PC-9 (cell line): Measurements from ENCODE around the gene CTNNA3. TPM values are rescaled to one million over a fixed set of nuclear protein-coding genes. Genes with fewer than 3 reads are reported as not detected.

ENCODE experiments used
- BruUV-seq: library from RNA; stranded (reverse); fragments of 400-500 nt; replicated peaks from 2 replicates; lab custom pipeline; 2021; lab: Mats Ljungman, UMichigan
- CTCF ChIA-PET: fragments of 300-600 bp; sonication (Branson Sonifier 250); formaldehyde crosslinking; loops from one replicate; lab custom pipeline; 2022; ENCODE audit warnings: antibody characterized with exemption; lab: Charles Lee
- POLR2A ChIA-PET: fragments of 300-600 bp; sonication (Branson Sonifier 250); formaldehyde crosslinking; loops from one replicate; lab custom pipeline; 2022; ENCODE audit warnings: antibody characterized with exemption; ENCODE audit not compliant: unreplicated experiment; lab: Charles Lee
- DNase-seq, 2 experiments: peaks; one replicate each; pipeline versions ENCODE4 v3.0.0 to v3.0.0-alpha.2; 2015 to 2022; ENCODE audit warnings: mixed read lengths in 1 of 2
- H2AFZ ChIP-seq: fragments of 200-600 bp; sonication (generic); 2 replicates; pipeline ENCODE4 v1.8.1; 2017; ENCODE audit warnings: antibody characterized with exemption
- H3F3A ChIP-seq: fragments of 200-600 bp; sonication (generic); 2 replicates; pipeline ENCODE4 v1.8.1; 2017; ENCODE audit warnings: antibody characterized with exemption, mild to moderate bottlenecking, low read depth; ENCODE audit not compliant: insufficient read depth
- H3K27ac ChIP-seq: fragments of 200-600 bp; sonication (generic); 2 replicates; pipeline ENCODE4 v1.6.1; 2016; ENCODE audit warnings: mixed run types
- H3K27me3 ChIP-seq: fragments of 200-600 bp; sonication (generic); 2 replicates; pipeline ENCODE4 v1.6.1; 2016; ENCODE audit warnings: low read depth, mixed run types; ENCODE audit not compliant: insufficient read depth
- H3K36me3 ChIP-seq: fragments of 200-600 bp; sonication (generic); 2 replicates; pipeline ENCODE4 v1.6.1; 2016; ENCODE audit warnings: low read depth, mixed run types
- H3K4me1 ChIP-seq: fragments of 200-600 bp; sonication (generic); replicated peaks from 2 replicates; pipeline ENCODE4 v1.6.1; 2016; ENCODE audit warnings: mixed run types; ENCODE audit not compliant: insufficient read depth
- H3K4me2 ChIP-seq: fragments of 200-600 bp; sonication (generic); 2 replicates; pipeline ENCODE4 v1.6.1; 2017; ENCODE audit warnings: mixed run types
- H3K4me3 ChIP-seq: fragments of 200-600 bp; sonication (generic); 2 replicates; pipeline ENCODE4 v1.6.1; 2016; ENCODE audit warnings: mixed run types
- H3K79me2 ChIP-seq: fragments of 200-600 bp; sonication (generic); 2 replicates; pipeline ENCODE4 v1.6.1; 2017; ENCODE audit warnings: low read depth, mixed run types
- H3K9me2 ChIP-seq: fragments of 200-600 bp; sonication (generic); 2 replicates; pipeline ENCODE4 v1.8.1; 2017; ENCODE audit warnings: mild to moderate bottlenecking; ENCODE audit not compliant: insufficient read depth
- H3K9me3 ChIP-seq: fragments of 200-600 bp; sonication (generic); 2 replicates; pipeline ENCODE4 v1.8.1; 2016; ENCODE audit warnings: low read depth; ENCODE audit not compliant: insufficient read depth
- H4K20me1 ChIP-seq: fragments of 200-600 bp; sonication (generic); 2 replicates; pipeline ENCODE4 v1.8.1; 2017; ENCODE audit not compliant: insufficient read depth
- EZH2 ChIP-seq: fragments of 200-600 bp; sonication (generic); IDR thresholded peaks from 2 replicates; pipeline ENCODE4 v1.8.0; 2017; ENCODE audit warnings: antibody characterized with exemption, low read depth
- intact Hi-C: fragments of 100-400 bp; cut with micrococcal nuclease; formaldehyde crosslinking; loops from one replicate; pipeline ENCODE4 v1.10.0; 2022; ENCODE audit not compliant: unreplicated experiment
- total RNA-seq: library from RNA; stranded (reverse); gene quantifications from 2 replicates; pipeline ENCODE4 v1.2.3, GENCODE V29; 2021
- TF ChIP-seq, protein P1 (sequence below): fragments of 200-600 bp; sonication (generic); conservative IDR thresholded peaks from 2 replicates; pipeline ENCODE4 v1.6.1; 2017; ENCODE audit warnings: mixed run types, antibody characterized with exemption, mild to moderate bottlenecking, moderate library complexity

CTNNA3 gene
- total RNA-seq, 1 experiment from 2014 or later: not detected

- Histone ChIP-seq H3K9me2 (no peaks in the 10 kb centered on the region), H3K4me2 (no peak overlapping the region), H4K20me1 (no peaks in the 10 kb centered on the region), H3K79me2 (no peaks in the 10 kb centered on the region), H3K36me3 (no peaks in the 10 kb centered on the region), H3K4me3 (no peak overlapping the region), H3K4me1 (no peaks in the 10 kb centered on the region), H3K9me3 (no peaks in the 10 kb centered on the region), H3K27ac (no peak overlapping the region), H2AFZ (no peak overlapping the region), H3K27me3 (no peaks in the 10 kb centered on the region; the same call in 1 of the 2 replicates), H3F3A (no peaks in the 10 kb centered on the region)
- no peak for DNase-seq
- TF ChIP-seq EZH2: no peak
- TF ChIP-seq, protein P1, sequence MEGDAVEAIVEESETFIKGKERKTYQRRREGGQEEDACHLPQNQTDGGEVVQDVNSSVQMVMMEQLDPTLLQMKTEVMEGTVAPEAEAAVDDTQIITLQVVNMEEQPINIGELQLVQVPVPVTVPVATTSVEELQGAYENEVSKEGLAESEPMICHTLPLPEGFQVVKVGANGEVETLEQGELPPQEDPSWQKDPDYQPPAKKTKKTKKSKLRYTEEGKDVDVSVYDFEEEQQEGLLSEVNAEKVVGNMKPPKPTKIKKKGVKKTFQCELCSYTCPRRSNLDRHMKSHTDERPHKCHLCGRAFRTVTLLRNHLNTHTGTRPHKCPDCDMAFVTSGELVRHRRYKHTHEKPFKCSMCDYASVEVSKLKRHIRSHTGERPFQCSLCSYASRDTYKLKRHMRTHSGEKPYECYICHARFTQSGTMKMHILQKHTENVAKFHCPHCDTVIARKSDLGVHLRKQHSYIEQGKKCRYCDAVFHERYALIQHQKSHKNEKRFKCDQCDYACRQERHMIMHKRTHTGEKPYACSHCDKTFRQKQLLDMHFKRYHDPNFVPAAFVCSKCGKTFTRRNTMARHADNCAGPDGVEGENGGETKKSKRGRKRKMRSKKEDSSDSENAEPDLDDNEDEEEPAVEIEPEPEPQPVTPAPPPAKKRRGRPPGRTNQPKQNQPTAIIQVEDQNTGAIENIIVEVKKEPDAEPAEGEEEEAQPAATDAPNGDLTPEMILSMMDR: no peak
- intact Hi-C loops: loop anchor here (5.0 to 10.0 kb wide), 4 partner anchors 92 to 745 kb away; no protein-coding TSS in a partner anchor
- ChIA-PET CTCF (interaction anchor here (0.5 kb wide), 1 partner anchor 852 kb away, joined by 3 read pairs; no protein-coding TSS in a partner anchor), POLR2A (no interaction called here)
- BruUV-seq: no TSS peak
Measured at GRCh38 chr10:66926841-66927240, 769.2 kb downstream of the CTNNA3 start.

- no peaks in the 10 kb centered on the region for H3F3A ChIP-seq
- no peak within 1 kb of the TSS for H3K4me2 ChIP-seq
- H3K36me3 ChIP-seq: no peaks in the 10 kb centered on the region
- DNase-seq: peak in 1 of 2 experiments; percentile 41
- H3K27ac ChIP-seq: no peak within 1 kb of the TSS
- H3K4me1 ChIP-seq: no peaks in the 10 kb centered on the region
- H3K79me2 ChIP-seq: no peaks in the 10 kb centered on the region
- H2AFZ ChIP-seq: no peak within 1 kb of the TSS
- TF ChIP-seq, protein P1: peak; percentile 60
- no peak for TF ChIP-seq EZH2
- no peaks in the 10 kb centered on the region for H3K9me2 ChIP-seq
- H3K4me3 ChIP-seq: no peak within 1 kb of the TSS
- intact Hi-C loops: loop anchor here (1.0 to 10.0 kb wide), 5 partner anchors 91 to 744 kb away; no protein-coding TSS in a partner anchor
- H3K27me3 ChIP-seq: no peaks in the 10 kb centered on the region; the same call in 1 of the 2 replicates
- no peaks in the 10 kb centered on the region for H4K20me1 ChIP-seq
- ChIA-PET CTCF (interaction anchor here (0.6 to 0.9 kb wide), 3 partner anchors 9 to 854 kb away, joined by 3 to 17 read pairs (median 4); no protein-coding TSS in a partner anchor), POLR2A (no interaction called here)
- H3K9me3 ChIP-seq: no peaks in the 10 kb centered on the region
- no TSS peak for BruUV-seq
Measured at GRCh38 chr10:66925896-66926715, 769.9 kb downstream of the CTNNA3 start, which contains the start of gene LRRTM3. Gene LRRTM3, plus strand, starts transcription at chr10:66926036.

- H3K27me3 ChIP-seq: no peaks in the 10 kb centered on the region; the same call in 1 of the 2 replicates
- POLR2A ChIA-PET: interaction anchor here (0.6 kb wide), 1 partner anchor 89 kb away, joined by 3 read pairs; no protein-coding TSS in a partner anchor
Measured at GRCh38 chr10:66925373-66925772, 770.6 kb downstream of the CTNNA3 start.

More at GRCh38 chr10:66925373-66925772, 770.6 kb downstream of the CTNNA3 start:
- DNase-seq: no peak
- no peaks in the 10 kb centered on the region for H4K20me1 ChIP-seq
- no TSS peak for BruUV-seq
- H3K9me3 ChIP-seq: no peaks in the 10 kb centered on the region
- CTCF ChIA-PET: interaction anchor here (0.6 to 0.9 kb wide), 3 partner anchors 10 to 855 kb away, joined by 3 to 17 read pairs (median 4); no protein-coding TSS in a partner anchor
- no peak overlapping the region for H2AFZ ChIP-seq
- no peak overlapping the region for H3K4me3 ChIP-seq
- no peak overlapping the region for H3K4me2 ChIP-seq
- intact Hi-C loops: loop anchor here (1.0 to 10.0 kb wide), 5 partner anchors 91 to 743 kb away; no protein-coding TSS in a partner anchor
- no peaks in the 10 kb centered on the region for H3F3A ChIP-seq
- no peaks in the 10 kb centered on the region for H3K4me1 ChIP-seq
- H3K9me2 ChIP-seq: no peaks in the 10 kb centered on the region
- no peak for TF ChIP-seq EZH2
- TF ChIP-seq, protein P1: no peak
- H3K27ac ChIP-seq: no peak overlapping the region
- no peaks in the 10 kb centered on the region for H3K36me3 ChIP-seq
- no peaks in the 10 kb centered on the region for H3K79me2 ChIP-seq
